MCF 10A (cell line): ENCODE data around the gene GNG7. TPM values are rescaled to one million over a fixed set of nuclear protein-coding genes. Genes with fewer than 3 reads are reported as not detected.
A peak's percentile ranks its signal among the peaks of the same experiment; 100 is the strongest.

Source experiments
- BruUV-seq: library from RNA; stranded (reverse); fragments of 400-500 nt; replicated peaks from 2 replicates; lab custom pipeline; 2021; lab: Mats Ljungman, UMichigan
- CTCF ChIA-PET: fragments of 300-600 bp; sonication (Branson Sonifier 250); formaldehyde crosslinking; extraction: SDS; loops from one replicate; lab custom pipeline; 2021; ENCODE audit warnings: antibody characterized with exemption, inconsistent platforms; lab: Yijun Ruan, JAX
- POLR2A ChIA-PET: fragments of 300-600, 350-650 bp; sonication (Branson Sonifier 250); formaldehyde crosslinking; extraction: SDS; loops from one replicate; lab custom pipeline; 2020; ENCODE audit warnings: antibody characterized with exemption, inconsistent platforms; lab: Yijun Ruan, JAX
- DNase-seq: peaks from one replicate; pipeline ENCODE4 v3.0.0-alpha.2; 2018; ENCODE audit not compliant: unreplicated experiment
- H3K27ac Mint-ChIP-seq: one replicate; pipeline ENCODE4 v1.8.0; 2022; ENCODE audit warnings: mild to moderate bottlenecking, low read depth, mixed read lengths; ENCODE audit not compliant: unreplicated experiment
- H3K27me3 Mint-ChIP-seq: one replicate; pipeline ENCODE4 v1.8.0; 2022; ENCODE audit warnings: mixed read lengths; ENCODE audit not compliant: insufficient read depth, unreplicated experiment
- H3K36me3 Mint-ChIP-seq: one replicate; pipeline ENCODE4 v1.8.0; 2022; ENCODE audit warnings: mild to moderate bottlenecking, moderate library complexity, mixed read lengths; ENCODE audit not compliant: insufficient read depth, unreplicated experiment
- H3K4me1 Mint-ChIP-seq: one replicate; pipeline ENCODE4 v1.8.0; 2022; ENCODE audit warnings: mixed read lengths; ENCODE audit not compliant: insufficient read depth, unreplicated experiment
- H3K4me3 Mint-ChIP-seq: one replicate; pipeline ENCODE4 v1.8.0; 2022; ENCODE audit warnings: mild to moderate bottlenecking, moderate library complexity, mixed read lengths; ENCODE audit not compliant: unreplicated experiment
- H3K9me3 Mint-ChIP-seq: one replicate; pipeline ENCODE4 v1.8.0; 2022; ENCODE audit warnings: mixed read lengths; ENCODE audit not compliant: unreplicated experiment
- intact Hi-C: fragments of 100-400 bp; cut with micrococcal nuclease; formaldehyde crosslinking; loops from 2 replicates; pipeline ENCODE4 v1.14.1; 2022
- total RNA-seq: library from RNA; stranded (reverse); gene quantifications from 2 replicates; pipeline ENCODE4 v1.2.3, GENCODE V29; 2022
- TF ChIP-seq, protein P1 (sequence below): fragments of 200-600 bp; IDR thresholded peaks from one replicate; pipeline ENCODE4 v1.8.0; 2022; ENCODE audit warnings: antibody characterized with exemption, mild to moderate bottlenecking; ENCODE audit not compliant: unreplicated experiment

GNG7 gene
- total RNA-seq, 1 experiment from 2014 or later: 0.51 TPM

DNA sequence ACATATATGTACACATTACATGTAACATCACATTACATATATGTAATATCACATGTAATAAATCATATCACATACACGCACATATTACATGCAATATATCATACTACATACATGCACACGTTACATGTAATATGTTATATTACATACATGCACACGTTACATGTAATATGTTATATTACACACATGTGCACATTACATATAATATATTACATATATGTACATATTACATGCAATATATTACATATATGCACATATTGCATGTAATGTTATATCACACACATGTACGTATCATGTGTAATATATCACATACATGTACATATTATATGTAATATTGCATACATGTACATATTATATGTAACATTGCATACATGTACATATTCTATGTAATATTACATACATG is 149.0 kb downstream of the GNG7 start:
- BruUV-seq: no TSS peak

DNA sequence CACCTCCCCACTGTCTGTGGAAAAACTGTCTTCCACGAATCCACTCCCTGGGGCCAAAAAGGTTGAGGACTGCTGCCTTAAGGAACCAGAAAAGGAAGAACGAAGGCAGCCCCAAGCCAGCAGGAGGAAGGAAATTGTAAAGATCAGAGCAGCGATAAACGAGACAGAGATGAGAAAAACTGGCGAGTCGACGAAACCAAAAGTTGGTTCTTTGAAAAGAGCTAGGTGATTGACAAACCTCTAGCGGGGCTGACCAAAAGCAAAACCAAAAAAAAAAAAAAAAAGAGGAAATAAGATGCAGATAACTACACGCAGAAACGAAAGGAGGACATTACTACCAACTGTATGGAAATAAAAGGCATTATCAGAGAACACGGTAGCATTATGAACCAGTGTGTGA is 149.6 kb downstream of the GNG7 start:
- Mint-ChIP-seq H3K9me3 (no peaks in the 10 kb centered on the region), H3K36me3 (peaks cover 6% of the 10 kb centered on the region), H3K27ac (peak overlapping the region; percentile 74), H3K4me1 (peaks cover 12% of the 10 kb centered on the region), H3K27me3 (no peaks in the 10 kb centered on the region), H3K4me3 (no peak overlapping the region)
- POLR2A ChIA-PET: interaction anchor here (0.7 to 0.9 kb wide), 2 partner anchors 56 to 77 kb away, joined by 3 read pairs; partner anchors contain the start of gene GADD45B
- CTCF ChIA-PET: interaction anchor here (0.6 kb wide), 1 partner anchor 625 kb away, joined by 3 read pairs; no protein-coding TSS in a partner anchor
- DNase-seq: no peak
- BruUV-seq: no TSS peak
- intact Hi-C loops: no loop called here
- TF ChIP-seq, protein P1, sequence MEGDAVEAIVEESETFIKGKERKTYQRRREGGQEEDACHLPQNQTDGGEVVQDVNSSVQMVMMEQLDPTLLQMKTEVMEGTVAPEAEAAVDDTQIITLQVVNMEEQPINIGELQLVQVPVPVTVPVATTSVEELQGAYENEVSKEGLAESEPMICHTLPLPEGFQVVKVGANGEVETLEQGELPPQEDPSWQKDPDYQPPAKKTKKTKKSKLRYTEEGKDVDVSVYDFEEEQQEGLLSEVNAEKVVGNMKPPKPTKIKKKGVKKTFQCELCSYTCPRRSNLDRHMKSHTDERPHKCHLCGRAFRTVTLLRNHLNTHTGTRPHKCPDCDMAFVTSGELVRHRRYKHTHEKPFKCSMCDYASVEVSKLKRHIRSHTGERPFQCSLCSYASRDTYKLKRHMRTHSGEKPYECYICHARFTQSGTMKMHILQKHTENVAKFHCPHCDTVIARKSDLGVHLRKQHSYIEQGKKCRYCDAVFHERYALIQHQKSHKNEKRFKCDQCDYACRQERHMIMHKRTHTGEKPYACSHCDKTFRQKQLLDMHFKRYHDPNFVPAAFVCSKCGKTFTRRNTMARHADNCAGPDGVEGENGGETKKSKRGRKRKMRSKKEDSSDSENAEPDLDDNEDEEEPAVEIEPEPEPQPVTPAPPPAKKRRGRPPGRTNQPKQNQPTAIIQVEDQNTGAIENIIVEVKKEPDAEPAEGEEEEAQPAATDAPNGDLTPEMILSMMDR: no peak

More for the DNA sequence above, 149.0 kb downstream of the GNG7 start:
- peaks cover 12% of the 10 kb centered on the region for H3K4me1 Mint-ChIP-seq
- no peaks in the 10 kb centered on the region for H3K27me3 Mint-ChIP-seq
- ChIA-PET POLR2A (interaction anchor here (0.9 to 1.1 kb wide), 2 partner anchors 10 to 77 kb away, joined by 3 to 4 read pairs; partner anchors contain the start of gene GADD45B), CTCF (interaction anchor here (2.6 kb wide), 1 partner anchor 9 kb away, joined by 9 read pairs; no protein-coding TSS in a partner anchor)
- H3K27ac Mint-ChIP-seq: no peak overlapping the region
- H3K9me3 Mint-ChIP-seq: no peaks in the 10 kb centered on the region
- H3K36me3 Mint-ChIP-seq: peaks cover 6% of the 10 kb centered on the region
- H3K4me3 Mint-ChIP-seq: no peak overlapping the region
- DNase-seq: no peak
- intact Hi-C loops: no loop called here
- TF ChIP-seq, protein P1: no peak

DNA sequence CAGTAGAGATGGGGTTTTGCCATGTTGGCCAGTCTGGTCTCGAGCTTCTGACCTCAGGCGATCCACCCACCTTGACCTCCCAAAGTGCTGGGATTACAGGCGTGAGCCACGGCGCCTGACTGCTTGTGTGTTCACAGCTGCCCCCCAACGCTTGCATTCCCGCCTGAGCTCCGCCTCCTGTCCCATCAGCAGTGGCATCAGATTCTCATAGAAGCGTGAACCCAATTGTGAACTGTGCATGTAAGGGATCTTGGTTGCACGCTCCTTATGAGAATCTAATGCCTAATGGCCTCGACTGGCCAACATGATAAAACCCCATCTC is 150.7 kb downstream of the GNG7 start:
- no peaks in the 10 kb centered on the region for H3K9me3 Mint-ChIP-seq
- no peaks in the 10 kb centered on the region for H3K27me3 Mint-ChIP-seq
- peaks cover 2% of the 10 kb centered on the region for H3K36me3 Mint-ChIP-seq
- H3K4me1 Mint-ChIP-seq: peaks cover 12% of the 10 kb centered on the region
- intact Hi-C loops: no loop called here
- no TSS peak for BruUV-seq
- H3K27ac Mint-ChIP-seq: no peak overlapping the region
- TF ChIP-seq, protein P1: no peak
- POLR2A ChIA-PET: interaction anchor here (0.7 kb wide), 2 partner anchors 32 to 74 kb away, joined by 3 read pairs; no protein-coding TSS in a partner anchor
- no peak overlapping the region for H3K4me3 Mint-ChIP-seq
- CTCF ChIA-PET: interaction anchor here (0.6 kb wide), 1 partner anchor 89 kb away, joined by 3 read pairs; no protein-coding TSS in a partner anchor
- no peak for DNase-seq

DNA sequence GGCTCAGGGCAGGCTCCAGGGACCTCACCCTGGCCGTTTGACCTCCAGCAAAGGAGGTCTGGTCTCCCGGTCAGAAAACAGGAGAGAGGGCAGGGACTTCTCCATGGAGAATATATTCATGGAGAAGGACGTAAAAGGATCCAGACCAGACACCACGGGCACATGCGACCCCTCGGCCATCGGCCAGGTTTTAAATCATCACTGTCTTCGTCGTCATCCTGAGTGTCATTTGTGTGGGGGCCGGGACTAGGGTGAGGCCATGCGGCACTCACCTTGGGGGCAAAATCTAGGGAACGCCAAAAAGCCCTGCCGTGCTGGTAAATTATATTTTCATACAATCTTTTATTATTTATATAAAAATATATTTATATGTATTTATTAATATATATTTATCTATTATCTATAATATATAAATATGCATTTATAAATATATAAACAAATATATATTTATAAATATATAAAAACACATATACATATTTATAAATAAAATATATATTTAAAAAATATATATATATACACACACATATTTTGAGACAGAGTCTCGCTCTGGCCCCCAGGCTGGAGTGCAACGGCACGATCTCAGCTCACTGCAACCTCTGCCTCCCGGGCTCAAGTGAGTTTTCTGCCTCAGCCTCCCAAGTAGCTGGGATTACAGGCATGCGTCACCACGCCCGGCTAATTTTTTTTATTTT is 151.2 kb downstream of the GNG7 start:
- POLR2A ChIA-PET: interaction anchor here (0.7 kb wide), 2 partner anchors 32 to 73 kb away, joined by 3 read pairs; no protein-coding TSS in a partner anchor
- Mint-ChIP-seq H3K27ac (no peak overlapping the region), H3K9me3 (no peaks in the 10 kb centered on the region), H3K4me1 (peaks cover 12% of the 10 kb centered on the region), H3K36me3 (no peaks in the 10 kb centered on the region), H3K4me3 (no peak overlapping the region), H3K27me3 (no peaks in the 10 kb centered on the region)
- DNase-seq: no peak
- intact Hi-C loops: no loop called here
- BruUV-seq: no TSS peak
- TF ChIP-seq, protein P1: no peak
- CTCF ChIA-PET: no interaction called here
